Measurements from ENCODE around the gene PRLH. TPM values are rescaled to one million over a fixed set of nuclear protein-coding genes. Genes with fewer than 3 reads are reported as not detected.
"Not testable (repeated sequence)": the region's sequence is repeated elsewhere in the genome, so short reads cannot be mapped to it uniquely, and the experiment has no call there.

The PRLH gene
- total RNA-seq, 8 experiments from 2014 or later, result not detected

DNA sequence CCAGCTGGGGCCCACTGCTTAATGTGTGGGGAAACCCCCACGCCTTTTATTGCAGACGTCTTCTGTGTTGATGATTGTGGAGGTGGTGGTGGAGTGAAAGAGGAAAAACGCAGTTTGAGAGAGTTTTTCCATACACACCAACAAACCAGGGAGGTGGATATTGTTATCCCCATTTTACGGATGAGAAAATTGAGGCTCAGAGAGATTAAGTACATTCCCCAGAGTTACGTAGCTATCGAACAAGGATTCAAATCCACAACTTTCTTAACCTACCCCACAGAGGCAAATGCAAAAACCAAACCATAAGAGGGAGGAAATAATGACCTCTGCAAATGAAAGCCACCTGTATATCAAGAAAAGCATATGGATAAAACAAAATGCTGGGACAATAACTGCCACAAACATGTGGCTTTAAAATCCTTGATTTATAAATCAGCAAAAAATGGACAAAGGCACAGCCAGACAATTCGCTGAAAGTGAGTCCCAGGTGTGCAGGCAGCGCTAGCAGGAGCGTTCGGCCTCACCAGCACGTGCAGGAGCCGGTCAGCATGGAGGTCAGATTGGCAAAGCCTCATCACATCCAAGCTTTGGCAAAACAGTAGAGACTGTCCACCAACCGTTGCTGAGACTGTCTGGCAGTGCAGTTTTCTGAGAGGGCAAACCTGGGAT is 36.8 kb downstream of the PRLH start:
- Histone ChIP-seq H3K27ac (no peak overlapping the region), H3K4me3 (no peak overlapping the region), H3K4me1 (replicated peaks in 1 of 2) (no peaks in the 10 kb centered on the region)
- 14 to 98% (median 92%) methylated on average over 1 to 12 of the region's 13 CpGs; no CpG with 5 or more reads in 1 of the 10 experiments for WGBS, 10 experiments
- in situ Hi-C loops (cut with MboI; ENCODE audit: low pct_unique_long_range_greater_than_20kb in 2 of 9, low sequenced_read_pairs in 9 of 9, unreplicated experiment in 9 of 9), result no loop called here
- ATAC-seq (replicated peaks in 6 of 8), result no peak

DNA sequence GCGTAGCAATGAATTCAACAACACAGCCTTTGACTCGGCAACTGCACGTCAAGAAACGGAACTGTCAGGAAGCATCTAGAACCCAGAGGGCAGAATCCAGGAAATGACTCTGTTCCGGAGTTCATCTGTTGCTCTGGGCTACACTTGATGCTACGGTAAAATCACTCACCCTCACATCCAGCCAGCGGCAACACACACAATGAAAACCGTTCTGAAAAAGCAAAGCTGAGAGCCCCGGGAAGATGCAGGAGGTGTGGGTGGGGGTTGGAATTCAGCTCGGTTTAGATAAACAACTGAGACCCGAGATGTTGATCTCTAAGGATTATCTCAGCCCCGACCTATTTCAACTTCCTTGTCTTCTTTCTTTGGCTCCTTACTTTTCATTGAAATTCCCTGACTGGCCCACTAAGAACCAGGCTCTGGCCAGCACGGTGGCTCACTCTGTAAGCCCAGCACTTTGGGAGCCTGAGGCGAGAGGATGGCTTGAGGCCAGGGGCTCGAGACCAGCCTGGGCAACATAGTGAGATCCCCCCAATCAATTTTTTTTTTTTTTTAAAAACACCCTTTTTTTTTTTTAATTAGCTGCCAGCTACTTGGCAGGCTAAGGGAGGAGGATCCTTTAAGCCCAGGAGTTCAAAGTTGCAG is 37.5 kb downstream of the PRLH start:
- 17 to 69% (median 41%) methylated on average over 1 to 11 of the region's 15 CpGs for WGBS, 10 experiments
- no peak overlapping the region for H3K4me3 ChIP-seq
- peak in 3 of 8 experiments; percentile 17 to 84 (median 39) for ATAC-seq (replicated peaks in 6 of 8)
- in situ Hi-C loops (cut with MboI; ENCODE audit: low pct_unique_long_range_greater_than_20kb in 2 of 9, low sequenced_read_pairs in 9 of 9, unreplicated experiment in 9 of 9), result no loop called here
- H3K27ac ChIP-seq, result no peak overlapping the region
- no peaks in the 10 kb centered on the region for H3K4me1 ChIP-seq (replicated peaks in 1 of 2)

DNA sequence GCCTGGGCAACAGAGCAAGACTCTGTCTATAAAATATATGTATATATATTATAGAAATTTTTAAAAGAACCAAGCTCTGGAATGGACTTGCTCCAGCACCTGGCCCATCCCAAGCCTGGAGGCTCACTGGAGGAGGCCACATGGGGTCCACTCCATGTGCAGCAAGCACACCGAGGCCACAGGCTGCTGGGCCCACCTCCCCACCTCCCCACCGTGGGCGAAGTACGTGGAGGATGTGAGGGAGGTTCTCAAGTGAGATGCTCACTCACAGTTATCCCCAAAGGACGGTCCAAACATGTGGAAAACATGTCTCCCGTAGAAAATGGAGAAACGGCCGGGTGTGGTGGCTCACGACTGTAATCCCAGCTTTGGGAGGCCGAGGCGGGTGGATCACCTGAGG is 38.0 kb downstream of the PRLH start:
- Histone ChIP-seq H3K27ac (no peak overlapping the region), H3K4me3 (no peak overlapping the region), H3K4me1 (replicated peaks in 1 of 2) (no peaks in the 10 kb centered on the region)
- WGBS, 10 experiments, result 69 to 100% (median 91%) methylated on average over 3 to 11 of the region's 11 CpGs; no CpG with 5 or more reads in 5 of the 10 experiments
- in situ Hi-C loops (cut with MboI; ENCODE audit: low pct_unique_long_range_greater_than_20kb in 2 of 9, low sequenced_read_pairs in 9 of 9, unreplicated experiment in 9 of 9), result no loop called here
- no peak for ATAC-seq (replicated peaks in 6 of 8)

DNA sequence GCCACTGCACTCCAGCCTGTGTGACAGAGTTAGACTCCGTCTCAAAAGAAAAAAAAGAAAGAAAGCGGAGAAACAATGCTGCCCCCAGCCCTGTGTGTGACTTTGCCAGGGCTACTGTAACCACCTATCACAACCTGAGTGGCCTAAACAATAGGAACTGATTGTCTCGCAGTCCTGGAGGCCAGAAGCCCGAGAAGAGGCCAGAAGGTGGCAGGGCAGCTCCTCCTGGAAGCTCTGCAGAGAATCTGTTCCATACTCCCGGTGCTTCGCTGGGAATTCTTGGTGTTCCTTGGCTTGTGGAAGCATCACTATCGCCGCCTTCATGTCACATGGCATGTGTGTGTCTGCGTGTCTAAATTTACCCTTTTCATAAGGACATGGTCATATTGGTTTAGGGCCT is 38.6 kb downstream of the PRLH start:
- ATAC-seq (replicated peaks in 6 of 8), result peak in 1 of 8 experiments; percentile 45
- in situ Hi-C loops (cut with MboI; ENCODE audit: low pct_unique_long_range_greater_than_20kb in 2 of 9, low sequenced_read_pairs in 9 of 9, unreplicated experiment in 9 of 9), result no loop called here

DNA sequence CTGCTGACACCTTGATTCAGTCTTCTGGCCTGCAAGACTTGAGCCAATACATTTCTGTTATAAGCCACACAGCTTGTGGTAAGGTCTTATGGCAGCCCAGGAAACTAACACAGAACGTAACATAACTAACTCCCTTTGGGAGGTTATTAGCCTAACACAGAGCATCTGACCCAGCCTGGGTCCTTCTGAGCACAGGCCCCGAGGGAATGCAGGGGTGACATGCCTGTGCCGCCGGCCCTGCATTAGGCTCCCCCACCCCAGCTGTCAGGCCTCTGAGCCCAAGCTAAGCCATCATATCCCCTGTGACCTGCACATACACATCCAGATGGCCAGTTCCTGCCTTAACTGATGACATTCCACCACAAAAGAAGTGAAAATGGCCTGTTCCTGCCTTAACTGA is 40.1 kb downstream of the PRLH start:
- H3K4me1 ChIP-seq (replicated peaks in 1 of 2); in situ Hi-C loops (cut with MboI; ENCODE audit: low pct_unique_long_range_greater_than_20kb in 2 of 9, low sequenced_read_pairs in 9 of 9, unreplicated experiment in 9 of 9); H3K27ac ChIP-seq; ATAC-seq (replicated peaks in 6 of 8); H3K4me3 ChIP-seq: not testable (repeated sequence)
- 70 to 83% (median 80%) methylated on average over 1 to 2 of the region's 4 CpGs; no CpG with 5 or more reads in 7 of the 10 experiments for WGBS, 10 experiments

More for the DNA sequence above, 38.6 kb downstream of the PRLH start:
- no peak overlapping the region for H3K27ac ChIP-seq
- no peak overlapping the region for H3K4me3 ChIP-seq
- 67 to 100% (median 93%) methylated on average over 1 to 7 of the region's 9 CpGs; no CpG with 5 or more reads in 2 of the 10 experiments for WGBS, 10 experiments
- no peaks in the 10 kb centered on the region for H3K4me1 ChIP-seq (replicated peaks in 1 of 2)

DNA sequence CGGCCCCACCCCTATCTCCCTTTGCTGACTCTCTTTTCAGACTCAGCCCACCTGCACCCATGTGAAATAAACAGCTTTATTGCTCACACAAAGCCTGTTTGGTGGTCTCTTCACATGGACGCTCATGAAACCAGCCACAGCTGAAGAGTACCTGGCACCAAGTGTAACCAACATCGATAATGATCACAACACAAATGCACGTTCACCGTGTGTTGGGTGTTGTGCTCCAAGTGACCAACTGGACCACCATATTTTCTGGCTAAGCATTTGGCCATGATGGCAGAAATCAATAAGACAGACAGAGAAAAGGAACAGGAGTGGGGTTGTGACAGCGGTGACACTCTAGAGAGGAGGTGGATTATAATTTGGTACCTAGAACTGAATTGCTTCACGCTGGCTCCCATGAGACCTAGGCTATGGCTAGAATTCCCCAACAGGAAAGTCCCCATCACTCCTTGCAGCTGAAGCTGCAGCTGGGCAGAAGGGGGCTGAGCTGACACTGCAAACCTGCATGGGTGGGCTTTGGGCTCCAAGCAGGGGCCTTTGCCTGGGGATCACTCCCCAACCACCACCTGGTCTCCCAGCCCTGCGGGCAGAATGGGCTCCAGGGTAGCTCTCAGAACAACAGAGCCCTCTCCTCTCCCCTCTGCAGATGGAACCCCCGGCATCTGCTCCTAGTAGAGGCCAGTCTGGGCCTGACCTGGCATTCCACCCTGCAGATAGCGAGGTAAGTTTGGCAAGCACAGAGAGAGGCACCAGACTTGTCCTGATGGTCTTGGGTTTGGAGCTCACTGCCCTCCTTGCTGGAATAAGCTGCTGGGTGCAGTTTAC is 46.4 kb downstream of the PRLH start:
- Histone ChIP-seq H3K27ac (no peak overlapping the region), H3K4me3 (no peak overlapping the region), H3K4me1 (replicated peaks in 1 of 2) (no peaks in the 10 kb centered on the region)
- ATAC-seq (replicated peaks in 6 of 8), result no peak
- 90 to 100% (median 94%) methylated on average over 1 to 7 of the region's 10 CpGs; no CpG with 5 or more reads in 5 of the 10 experiments for WGBS, 10 experiments
- in situ Hi-C loops (cut with MboI; ENCODE audit: low pct_unique_long_range_greater_than_20kb in 2 of 9, low sequenced_read_pairs in 9 of 9, unreplicated experiment in 9 of 9), result no loop called here

- Histone ChIP-seq H3K27ac (no peak overlapping the region), H3K4me1 (replicated peaks in 1 of 2) (no peaks in the 10 kb centered on the region), H3K4me3 (no peak overlapping the region)
- in situ Hi-C loops (cut with MboI; ENCODE audit: low pct_unique_long_range_greater_than_20kb in 2 of 9, low sequenced_read_pairs in 9 of 9, unreplicated experiment in 9 of 9), result no loop called here
- ATAC-seq (replicated peaks in 6 of 8), result no peak
These were observed 47.3 kb downstream of the PRLH start for GRCh38 chr2:237613679-237614078.

DNA sequence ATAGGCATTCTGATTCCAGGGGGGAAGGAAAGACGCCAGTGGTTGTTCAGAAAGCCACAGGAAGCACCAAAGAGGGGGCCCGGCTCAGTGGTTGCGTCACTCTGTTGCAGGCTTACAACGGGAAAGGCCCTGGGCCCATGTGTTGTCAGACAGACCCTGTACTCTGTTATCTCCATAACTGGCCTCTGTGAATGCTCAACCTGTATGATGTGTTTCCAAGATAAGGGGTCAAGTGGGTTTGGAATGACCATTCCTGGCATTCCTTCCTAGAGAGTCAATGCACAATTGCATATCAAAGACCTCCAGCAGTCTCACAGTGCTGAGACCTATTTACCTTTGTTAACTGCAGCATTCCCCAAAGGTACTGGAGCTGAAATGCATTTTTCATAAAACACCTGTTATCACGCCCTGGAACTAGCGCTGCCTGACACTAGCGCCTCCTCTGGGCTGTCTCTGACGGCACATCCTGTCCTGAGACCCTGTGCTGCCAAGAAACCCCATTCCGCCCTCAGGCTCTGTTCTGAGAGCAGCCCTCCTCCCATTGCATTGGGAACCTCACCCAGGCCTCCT is 47.9 kb downstream of the PRLH start:
- 53 to 96% (median 67%) methylated on average over 1 to 8 of the region's 9 CpGs; no CpG with 5 or more reads in 1 of the 10 experiments for WGBS, 10 experiments
- no peaks in the 10 kb centered on the region for H3K4me1 ChIP-seq (replicated peaks in 1 of 2)
- H3K4me3 ChIP-seq, result no peak overlapping the region
- ATAC-seq (replicated peaks in 6 of 8), result no peak
- H3K27ac ChIP-seq, result no peak overlapping the region
- in situ Hi-C loops (cut with MboI; ENCODE audit: low pct_unique_long_range_greater_than_20kb in 2 of 9, low sequenced_read_pairs in 9 of 9, unreplicated experiment in 9 of 9), result no loop called here

- Histone ChIP-seq H3K27ac (no peak overlapping the region), H3K4me1 (replicated peaks in 1 of 2) (no peaks in the 10 kb centered on the region), H3K4me3 (no peak overlapping the region)
- ATAC-seq (replicated peaks in 6 of 8), result no peak
- 0 to 86% (median 61%) methylated on average over 1 to 3 of the region's 4 CpGs; no CpG with 5 or more reads in 4 of the 10 experiments for WGBS, 10 experiments
- in situ Hi-C loops (cut with MboI; ENCODE audit: low pct_unique_long_range_greater_than_20kb in 2 of 9, low sequenced_read_pairs in 9 of 9, unreplicated experiment in 9 of 9), result no loop called here
These were observed 49.4 kb downstream of the PRLH start for GRCh38 chr2:237615631-237616249.

- Histone ChIP-seq H3K4me3 (no peak overlapping the region), H3K27ac (no peak overlapping the region), H3K4me1 (replicated peaks in 1 of 2) (no peaks in the 10 kb centered on the region)
- no peak for ATAC-seq (replicated peaks in 6 of 8)
- in situ Hi-C loops (cut with MboI; ENCODE audit: low pct_unique_long_range_greater_than_20kb in 2 of 9, low sequenced_read_pairs in 9 of 9, unreplicated experiment in 9 of 9), result no loop called here
- WGBS, 10 experiments, result 0 to 100% (median 75%) methylated on average over 1 to 2 of the region's 3 CpGs; no CpG with 5 or more reads in 4 of the 10 experiments
These were observed 50.0 kb downstream of the PRLH start for GRCh38 chr2:237616373-237616733.
